GM12878 (cell line): ENCODE measurements around the gene GPR68. TPM values are rescaled to one million over a fixed set of nuclear protein-coding genes. Genes with fewer than 3 reads are reported as not detected.

Source experiments
- CBFB ChIP-seq: IDR thresholded peaks from 2 replicates; pipeline ENCODE4 v1.6.1; 2016; ENCODE audit warnings: antibody characterized with exemption, low read depth
- CHD1 ChIP-seq: IDR thresholded peaks from 2 replicates; pipeline ENCODE4 v1.6.1; 2012; ENCODE audit warnings: low read depth, low read length, improper control_type of control experiment
- ELK1 ChIP-seq: IDR thresholded peaks from 2 replicates; pipeline ENCODE4 v1.6.1; 2012; ENCODE audit warnings: low read depth, low read length, improper control_type of control experiment
- EP300 ChIP-seq, 2 experiments: fragments of 150-350 bp in 1 of 2; IDR thresholded peaks; 2 replicates each; pipeline ENCODE4 v1.6.1; 2011 to 2012; ENCODE audit warnings: low read depth in 2 of 2, low read length in 2 of 2, borderline replicate concordance in 1 of 2, improper control_type of control experiment in 1 of 2, inconsistent platforms in 1 of 2; ENCODE audit not compliant: control insufficient read depth in 1 of 2
- MXI1 ChIP-seq: fragments of 150-350 bp; IDR thresholded peaks from 2 replicates; pipeline ENCODE4 v1.6.1; 2011; ENCODE audit warnings: low read depth, mild to moderate bottlenecking, inconsistent platforms, low read length, improper control_type of control experiment
- NFYA ChIP-seq: IDR thresholded peaks from 2 replicates; pipeline ENCODE4 v1.6.1; 2011; ENCODE audit warnings: low read depth, mild to moderate bottlenecking, low read length, improper control_type of control experiment, borderline replicate concordance
- PBX3 ChIP-seq: IDR thresholded peaks from 2 replicates; pipeline ENCODE4 v1.6.1; 2011; ENCODE audit warnings: mild to moderate bottlenecking, low read depth, low read length, moderate library complexity; ENCODE audit not compliant: insufficient replicate concordance
- POLR2AphosphoS5 ChIP-seq: IDR thresholded peaks from 2 replicates; pipeline ENCODE4 v1.6.1; 2011; ENCODE audit warnings: mild to moderate bottlenecking, low read length, inconsistent platforms
- RB1 ChIP-seq: fragments of 450-650 bp; formaldehyde crosslinking; IDR thresholded peaks from 2 replicates; pipeline ENCODE4 v1.6.1; 2017; ENCODE audit warnings: mild to moderate bottlenecking, borderline replicate concordance
- RBBP5 ChIP-seq: fragments of 200-600 bp; sonication (generic); conservative IDR thresholded peaks from 2 replicates; pipeline ENCODE4 v1.6.1; 2016
- REST ChIP-seq: IDR thresholded peaks from 2 replicates; pipeline ENCODE4 v1.6.1; 2012; ENCODE audit warnings: mild to moderate bottlenecking, low read depth, low read length
- YY1 ChIP-seq: IDR thresholded peaks from 2 replicates; pipeline ENCODE4 v1.6.1; 2011; ENCODE audit warnings: low read depth, mild to moderate bottlenecking, low read length
- ZBTB40 ChIP-seq: fragments of 450-650 bp; IDR thresholded peaks from 2 replicates; pipeline ENCODE4 v1.6.1; 2016; ENCODE audit warnings: mild to moderate bottlenecking, moderate library complexity, borderline replicate concordance
- ZNF592 ChIP-seq: fragments of 450-650 bp; IDR thresholded peaks from 2 replicates; pipeline ENCODE4 v1.6.1; 2017; ENCODE audit warnings: mild to moderate bottlenecking, moderate library complexity
- polyA plus RNA-seq, 11 experiments: library from polyadenylated mRNA; depleted of rRNA in 4 of 11; unstranded in 6 of 11; stranded (reverse) in 5 of 11; fragments of >200 nt; fragmentation: Nextera tagmentation in 4 of 11; fragmentation: Illumina TruSeq in 1 of 11; extraction: Ambion mirVana in 4 of 11; extraction: Trizol in 1 of 11; gene quantifications; 1 replicate in 1 of 11; 2 replicates in 10 of 11; pipeline versions ENCODE4 v1.2.1 to v1.2.3, GENCODE V29; 2011 to 2016; ENCODE audit warnings: inconsistent platforms in 2 of 11, missing spikeins in 2 of 11, low read depth in 1 of 11
- total RNA-seq, 4 experiments: library from RNA; depleted of rRNA in 3 of 4; stranded (reverse); fragments of >200 nt in 3 of 4; fragmentation: Illumina TruSeq in 1 of 4; extraction: Trizol in 1 of 4; gene quantifications; 2 replicates each; pipeline versions ENCODE4 v1.2.1 to v1.2.3, GENCODE V29; 2013 to 2021

The GPR68 gene
- total and polyA plus RNA-seq, 10 of the 15 experiments (the other 5 are each of a cell fraction or from before 2014, with no cell fraction given), result 0.06 to 3.4 (median 1.8) TPM

- TF ChIP-seq ZNF592, result no peak
- TF ChIP-seq ELK1, result 0 out of 2 replicates have a peak, but pooled peaks have one; percentile 12
- no peak for TF ChIP-seq REST
- TF ChIP-seq NFYA, result no peak
- no peak for TF ChIP-seq PBX3
- TF ChIP-seq RBBP5, result no peak
- 0 out of 2 replicates have a peak, but pooled peaks have one; percentile 29 for TF ChIP-seq POLR2AphosphoS5
- no peak for TF ChIP-seq MXI1
- TF ChIP-seq CHD1, result 0 out of 2 replicates have a peak, but pooled peaks have one; percentile 48
- TF ChIP-seq CBFB, result no peak
- TF ChIP-seq ZBTB40, result no peak
- no peak for TF ChIP-seq RB1
- peak; percentile 45; the same call in 1 of the 2 replicates for TF ChIP-seq YY1
- no peak for TF ChIP-seq EP300 (IDR thresholded peaks at IDR 0.05; ENCODE audit: borderline replicate concordance in 1 of 2, control insufficient read depth in 1 of 2, low read depth in 2 of 2, low read length in 2 of 2)
These were observed 1.4 kb downstream of the GPR68 start (continued) for GRCh38 chr14:91243074-91243471.
